Mesenteric fat pad (tissue), 1 donor: ENCODE results near the gene PRDX1. TPM values are rescaled to one million over a fixed set of nuclear protein-coding genes. Genes with fewer than 3 reads are reported as not detected.
"Not testable (repeated sequence)": the region's sequence is repeated elsewhere in the genome, so short reads cannot be mapped to it uniquely, and the experiment has no call there.

Source experiments
- DNase-seq: peaks from one replicate; pipeline ENCODE4 v3.0.0-alpha.2; 2020; ENCODE audit warnings: low spot score
- total RNA-seq: library from RNA; stranded (reverse); fragmentation: NEBNext Ultra II Directional; extraction: Animal tissue kit (Norgen Biotek cat#: 25700); gene quantifications from one replicate; pipeline ENCODE4 v1.2.1, GENCODE V29; 2021
- donor health status: DM: yes; HTN: yes; CAD: no.

PRDX1 gene
- total RNA-seq, 1 donor from 2014 or later: 495 TPM

DNA sequence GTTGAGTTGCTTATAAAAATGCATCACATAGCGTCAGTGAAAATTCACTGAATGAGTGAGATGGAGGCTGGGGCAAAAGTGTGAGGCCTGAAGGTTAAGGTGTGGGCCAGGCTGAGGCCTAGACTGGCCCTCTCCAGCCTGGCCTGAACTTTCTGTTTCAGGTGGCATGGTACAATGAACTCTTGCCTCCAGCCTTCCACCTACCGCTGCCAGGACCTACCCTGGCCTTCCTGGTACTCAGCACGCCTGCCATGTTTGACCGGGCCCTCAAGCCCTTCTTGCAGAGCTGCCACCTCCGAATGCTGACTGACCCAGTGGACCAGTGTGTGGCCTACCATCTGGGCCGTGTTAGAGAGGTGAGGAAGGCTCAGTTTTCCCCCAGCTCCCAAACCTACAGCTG is 14.5 kb downstream of the PRDX1 start:
- no peak for DNase-seq

GRCh38 chr1:45503462-45504360 is 18.0 kb downstream of the PRDX1 start:
- DNase-seq: no peak

GRCh38 chr1:45501505-45501859 is 20.2 kb downstream of the PRDX1 start:
- DNase-seq: no peak

GRCh38 chr1:45499415-45499769 is 22.3 kb downstream of the PRDX1 start:
- DNase-seq: peak; percentile 47

DNA sequence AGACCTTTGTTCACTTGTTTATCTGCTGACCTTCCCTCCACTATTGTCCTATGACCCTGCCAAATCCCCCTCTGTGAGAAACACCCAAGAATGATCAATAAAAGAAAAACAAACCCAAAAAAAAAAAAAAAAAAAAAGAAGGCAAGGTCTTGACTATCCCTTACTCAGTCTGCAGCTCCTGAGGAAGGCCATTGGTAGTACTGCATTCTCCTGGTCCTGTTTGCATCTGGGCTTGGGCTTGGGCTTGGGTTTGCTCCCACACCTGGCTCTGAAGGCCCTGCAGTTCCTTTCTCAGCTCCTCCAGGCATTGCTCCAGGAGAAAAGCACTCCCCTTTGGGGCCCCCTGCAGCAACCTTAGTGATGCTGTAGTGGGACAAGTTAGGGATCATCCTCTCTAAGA is 23.4 kb downstream of the PRDX1 start:
- no peak for DNase-seq

GRCh38 chr1:45493116-45493697 is 28.5 kb downstream of the PRDX1 start:
- DNase-seq: no peak

DNA sequence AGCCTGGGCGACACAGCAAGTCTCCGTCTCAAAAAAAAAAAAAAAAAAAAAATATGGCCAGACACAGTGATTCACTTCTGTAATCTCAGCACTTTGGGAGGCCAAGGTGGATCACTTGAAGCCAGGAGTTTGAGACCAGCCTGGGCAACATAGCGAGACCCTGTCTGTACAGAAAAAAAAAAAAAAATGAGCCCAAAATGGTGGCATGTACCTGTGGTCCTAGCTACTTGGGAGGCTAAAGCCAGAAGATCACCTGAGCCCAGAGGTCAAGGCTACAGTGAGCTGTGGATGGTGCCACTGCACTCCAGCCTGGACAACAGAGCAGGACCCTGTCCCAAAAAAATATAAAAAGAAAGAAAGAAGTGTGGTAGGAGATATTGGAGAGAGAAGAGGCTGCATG is 29.0 kb downstream of the PRDX1 start:
- no peak for DNase-seq

GRCh38 chr1:45491487-45492260 is 30.0 kb downstream of the PRDX1 start:
- DNase-seq: no peak

GRCh38 chr1:45490626-45491486 is 30.8 kb downstream of the PRDX1 start, which contains the start of gene TESK2:
Gene TESK2, minus strand, starts transcription at chr1:45491163. Its CDS starts 33,378 bp downstream, at chr1:45457785.
- DNase-seq: peak; percentile 97

GRCh38 chr1:45490121-45490625 is 31.5 kb downstream of the PRDX1 start:
- no peak for DNase-seq

- DNase-seq: not testable (repeated sequence)
These were observed 32.3 kb downstream of the PRDX1 start for GRCh38 chr1:45489379-45489778.

DNA sequence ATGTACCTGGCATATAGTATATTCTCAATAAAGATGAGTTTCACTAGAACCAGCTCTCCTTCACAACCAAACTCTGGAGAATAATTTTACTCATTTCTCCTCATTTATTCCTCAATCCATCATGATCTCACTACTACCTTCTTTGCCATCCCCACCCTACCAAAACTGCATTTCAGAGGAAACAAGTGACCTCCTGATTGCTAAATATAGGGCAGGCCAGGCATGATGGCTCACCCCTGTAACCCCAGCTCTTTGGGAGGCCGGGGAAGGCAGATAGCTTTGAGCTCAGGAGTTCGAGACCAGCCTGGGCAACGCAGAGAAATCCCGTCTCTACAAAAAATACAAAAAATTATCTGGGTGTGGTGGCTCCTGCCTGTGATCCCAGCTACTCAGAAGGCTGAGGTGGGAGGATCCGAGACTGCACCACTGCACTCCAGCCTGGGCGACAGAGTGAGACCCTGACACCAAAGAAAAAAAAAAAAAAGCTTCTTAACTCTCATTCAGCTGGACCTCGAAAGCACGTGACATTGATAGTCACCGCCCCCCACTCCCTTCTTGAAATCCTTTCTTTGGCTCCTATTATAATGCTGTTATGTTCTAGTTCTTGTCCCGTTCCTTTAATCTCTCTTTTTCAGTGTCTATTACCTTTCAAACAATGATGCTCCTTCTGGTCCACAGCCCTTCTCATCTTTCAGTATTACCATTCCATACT is 32.9 kb downstream of the PRDX1 start:
- DNase-seq: no peak

DNA sequence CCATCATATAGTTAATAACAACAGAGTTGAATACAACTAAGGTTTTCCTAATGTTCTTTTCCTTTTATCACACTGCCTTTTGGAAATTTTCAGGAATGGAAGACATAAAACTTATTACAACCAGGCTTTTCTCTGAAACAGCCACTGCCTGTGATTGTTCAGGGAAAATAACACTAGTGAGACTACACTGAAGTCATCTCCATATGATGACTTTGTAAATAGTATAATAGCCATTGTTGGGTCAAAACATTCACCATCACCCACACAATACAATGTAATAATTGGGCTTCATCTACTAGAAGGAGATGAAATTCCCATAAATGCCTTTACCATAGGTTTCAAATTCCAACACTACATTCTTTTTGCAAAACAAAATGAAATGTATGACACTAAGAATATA is 35.7 kb downstream of the PRDX1 start:
- no peak for DNase-seq

- DNase-seq: no peak
These were observed 42.5 kb downstream of the PRDX1 start for GRCh38 chr1:45479039-45479748.

- no peak for DNase-seq
These were observed 43.4 kb downstream of the PRDX1 start for GRCh38 chr1:45478121-45478814.

GRCh38 chr1:45477646-45478045 is 44.0 kb downstream of the PRDX1 start:
- DNase-seq: no peak

DNA sequence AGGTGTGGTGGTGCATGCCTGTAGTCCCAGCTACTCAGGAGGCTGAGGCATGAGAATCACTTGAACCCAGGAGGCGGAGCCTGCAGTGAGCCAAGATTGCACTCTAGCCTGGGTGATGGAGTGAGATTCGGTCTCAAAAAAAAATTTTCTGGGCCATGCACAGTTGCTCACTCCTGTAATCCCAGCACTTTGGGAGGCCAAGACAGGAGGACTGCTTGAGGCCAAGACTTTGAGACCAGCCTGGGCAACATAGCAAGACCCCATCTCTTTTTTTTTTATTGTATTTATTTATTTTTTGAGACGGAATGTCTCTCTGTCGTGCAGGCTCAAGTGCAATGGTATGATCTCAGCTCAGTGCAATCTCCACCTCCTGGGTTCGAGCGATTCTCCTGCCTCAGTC is 47.5 kb downstream of the PRDX1 start:
- DNase-seq: not testable (repeated sequence)

- no peak for DNase-seq
These were observed 48.4 kb downstream of the PRDX1 start for GRCh38 chr1:45473302-45473701.

DNA sequence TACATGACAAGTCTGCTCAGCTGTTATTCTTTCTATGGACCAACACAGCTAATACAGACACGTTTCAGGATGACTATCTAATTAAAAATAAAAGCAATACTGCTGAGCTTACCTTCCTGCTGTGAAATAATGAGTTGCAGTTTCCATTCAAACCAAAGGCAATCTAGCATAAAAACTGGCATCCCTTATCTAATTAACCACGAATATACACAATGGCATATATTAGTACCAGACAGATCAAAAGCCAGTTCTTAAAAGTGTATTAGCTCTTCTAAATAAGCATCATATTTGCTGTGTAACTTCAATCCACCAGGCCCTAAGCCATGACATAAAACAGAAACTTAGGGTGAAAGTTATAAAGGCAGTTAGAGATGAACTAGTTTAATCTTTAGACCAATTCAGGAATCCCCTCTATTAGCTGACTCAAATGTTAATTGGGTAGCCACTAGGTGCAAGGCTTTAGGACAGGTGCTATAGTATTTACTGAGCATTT is 51.3 kb downstream of the PRDX1 start:
- DNase-seq: no peak
